HG02571 (cell line): ENCODE measurements around the gene TMEM25.
"Not testable (repeated sequence)": the region's sequence is repeated elsewhere in the genome, so short reads cannot be mapped to it uniquely, and the experiment has no call there.

ENCODE experiments used
- ATAC-seq: cut with Tn5 transposase; IDR thresholded peaks from one replicate; pipeline ENCODE4 v1.9.1; 2021; ENCODE audit warnings: mild to moderate bottlenecking, moderate library complexity; ENCODE audit not compliant: unreplicated experiment

Gene TMEM25

GRCh38 chr11:118531597-118532084, 649 bp downstream of the TMEM25 start:
- ATAC-seq: no peak

DNA sequence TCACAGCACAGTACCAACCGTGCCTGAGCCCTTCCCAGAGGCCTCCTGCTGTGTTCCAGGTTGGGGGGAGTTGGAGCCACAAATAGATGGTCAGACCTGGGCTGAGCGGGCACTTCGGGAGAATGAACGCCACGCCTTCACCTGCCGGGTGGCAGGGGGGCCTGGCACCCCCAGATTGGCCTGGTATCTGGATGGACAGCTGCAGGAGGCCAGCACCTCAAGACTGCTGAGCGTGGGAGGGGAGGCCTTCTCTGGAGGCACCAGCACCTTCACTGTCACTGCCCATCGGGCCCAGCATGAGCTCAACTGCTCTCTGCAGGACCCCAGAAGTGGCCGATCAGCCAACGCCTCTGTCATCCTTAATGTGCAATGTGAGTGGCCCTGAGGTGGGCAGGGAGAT, 1.1 kb downstream of the TMEM25 start:
- no peak for ATAC-seq

DNA sequence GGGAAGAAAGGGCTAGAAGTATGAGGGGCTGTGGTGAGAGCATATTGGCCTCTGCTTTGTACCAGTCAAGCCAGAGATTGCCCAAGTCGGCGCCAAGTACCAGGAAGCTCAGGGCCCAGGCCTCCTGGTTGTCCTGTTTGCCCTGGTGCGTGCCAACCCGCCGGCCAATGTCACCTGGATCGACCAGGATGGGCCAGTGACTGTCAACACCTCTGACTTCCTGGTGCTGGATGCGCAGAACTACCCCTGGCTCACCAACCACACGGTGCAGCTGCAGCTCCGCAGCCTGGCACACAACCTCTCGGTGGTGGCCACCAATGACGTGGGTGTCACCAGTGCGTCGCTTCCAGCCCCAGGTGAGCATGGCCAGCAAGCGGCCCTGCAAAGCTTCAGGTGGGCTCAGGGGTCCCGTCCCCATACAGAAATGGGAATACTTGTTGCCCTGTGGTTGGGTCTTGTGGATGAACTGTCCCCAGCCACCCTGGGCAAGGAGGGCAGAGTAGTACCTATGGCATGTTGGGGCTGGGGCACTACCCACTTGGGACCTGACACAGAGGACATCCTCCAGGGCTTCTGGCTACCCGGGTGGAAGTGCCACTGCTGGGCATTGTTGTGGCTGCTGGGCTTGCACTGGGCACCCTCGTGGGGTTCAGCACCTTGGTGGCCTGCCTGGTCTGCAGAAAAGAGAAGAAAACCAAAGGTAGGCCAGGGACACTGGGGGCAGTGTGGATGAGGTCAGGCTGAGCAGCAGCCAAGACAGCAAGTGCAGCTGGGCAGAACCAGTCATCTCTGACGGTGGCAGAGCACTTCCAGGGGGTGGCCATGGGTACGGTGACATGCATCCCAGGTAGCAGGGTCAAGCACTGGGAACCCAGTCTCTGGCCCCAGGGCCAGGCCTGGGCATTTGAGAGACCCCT, 2.1 kb downstream of the TMEM25 start:
- ATAC-seq: no peak

GRCh38 chr11:118533769-118534729, 3.1 kb downstream of the TMEM25 start:
- no peak for ATAC-seq

- ATAC-seq: no peak
Measured at GRCh38 chr11:118535261-118535660, 4.3 kb downstream of the TMEM25 start.

- no peak for ATAC-seq
Measured at GRCh38 chr11:118536726-118537125, 5.7 kb downstream of the TMEM25 start.

- no peak for ATAC-seq
Measured at GRCh38 chr11:118537409-118537980, 6.5 kb downstream of the TMEM25 start.

DNA sequence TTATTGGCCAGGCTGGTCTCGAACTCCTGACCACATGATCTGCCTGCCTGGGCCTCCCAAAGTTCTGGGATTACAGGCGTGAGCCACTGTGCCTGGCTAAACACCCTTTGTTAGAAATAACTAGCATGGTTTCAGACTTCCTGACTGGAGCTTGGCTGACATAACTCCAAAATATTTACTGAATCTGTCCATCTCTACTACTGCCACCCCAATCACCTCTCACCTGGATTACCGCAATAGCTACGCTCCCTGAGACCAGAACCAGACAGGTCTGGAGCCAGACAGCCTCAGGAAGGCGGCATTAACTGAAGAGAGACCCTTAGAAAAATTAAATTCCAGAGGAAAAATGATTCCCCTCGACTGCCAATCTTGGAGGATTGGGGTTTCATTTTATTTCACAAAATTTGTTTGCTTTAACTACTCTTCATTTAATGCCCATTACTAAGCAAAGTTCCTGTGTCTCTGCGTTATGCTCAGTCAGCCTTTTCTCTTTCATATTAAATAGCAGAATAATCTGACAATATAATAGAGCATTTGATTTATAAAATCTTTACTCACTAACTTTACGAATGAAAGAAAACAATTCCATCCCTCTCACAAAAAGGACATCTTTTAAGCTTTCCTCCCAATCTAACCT, 13.1 kb downstream of the TMEM25 start:
- ATAC-seq: no peak

DNA sequence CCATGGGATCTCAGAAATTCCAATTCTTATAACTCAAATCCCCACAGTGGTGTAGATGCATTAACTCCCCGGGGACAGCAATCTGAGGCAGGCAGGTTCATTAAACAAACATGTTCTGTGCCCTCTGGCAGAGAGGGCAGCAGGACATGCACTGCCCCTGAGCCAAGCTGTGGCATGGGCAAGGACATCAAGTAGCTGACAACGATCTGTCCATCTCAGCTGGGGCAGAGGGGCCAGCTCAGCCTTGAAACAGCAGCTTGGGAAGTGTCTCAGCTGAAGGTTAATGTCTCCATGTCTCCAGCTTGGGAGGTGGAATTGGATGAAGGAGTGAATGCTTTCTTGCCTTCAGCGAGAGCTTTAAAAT, 13.6 kb downstream of the TMEM25 start:
- no peak for ATAC-seq

DNA sequence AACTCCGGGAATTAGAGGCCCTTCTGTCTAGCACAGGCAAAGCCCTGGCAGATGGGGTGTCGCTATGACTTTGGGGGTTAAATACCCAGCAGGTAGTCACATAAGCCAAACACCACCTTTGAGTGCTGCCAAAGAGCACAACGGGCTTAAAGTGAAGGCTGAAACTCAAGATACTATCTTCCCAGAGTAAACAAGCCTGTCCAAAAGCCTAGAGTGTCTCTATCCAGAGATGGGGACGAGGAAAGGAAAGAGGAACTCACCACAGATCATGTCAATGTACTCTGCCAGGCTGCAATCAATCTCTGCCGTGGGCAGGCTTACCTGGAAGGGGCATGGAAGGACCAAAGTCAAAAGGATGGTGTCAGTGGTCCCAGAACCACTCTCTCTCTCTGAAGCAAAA, 14.5 kb downstream of the TMEM25 start:
- no peak for ATAC-seq

- ATAC-seq: no peak
Measured at GRCh38 chr11:118547132-118547531, 16.1 kb downstream of the TMEM25 start.

DNA sequence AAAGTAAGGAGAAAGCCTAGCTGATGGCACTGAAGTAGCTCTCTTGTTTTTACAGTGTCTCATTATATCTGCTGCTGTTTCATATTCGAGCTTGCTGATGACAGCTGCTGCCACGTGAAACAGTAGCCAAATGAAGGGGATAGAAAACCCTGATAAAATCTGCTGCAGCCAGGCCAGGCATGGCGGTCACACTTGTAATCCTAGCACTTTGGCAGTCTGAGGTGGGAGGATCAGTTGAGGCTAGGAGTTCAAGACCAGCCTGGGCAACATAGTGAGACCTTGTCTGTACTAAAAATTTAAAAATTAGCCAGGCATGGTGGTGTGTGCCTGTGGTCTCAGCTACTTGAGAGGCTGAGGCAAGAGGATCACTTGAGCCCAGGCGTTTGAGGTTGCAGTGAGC, 21.3 kb downstream of the TMEM25 start:
- no peak for ATAC-seq

- ATAC-seq: no peak
Measured at GRCh38 chr11:118560806-118561205, 29.8 kb downstream of the TMEM25 start.

DNA sequence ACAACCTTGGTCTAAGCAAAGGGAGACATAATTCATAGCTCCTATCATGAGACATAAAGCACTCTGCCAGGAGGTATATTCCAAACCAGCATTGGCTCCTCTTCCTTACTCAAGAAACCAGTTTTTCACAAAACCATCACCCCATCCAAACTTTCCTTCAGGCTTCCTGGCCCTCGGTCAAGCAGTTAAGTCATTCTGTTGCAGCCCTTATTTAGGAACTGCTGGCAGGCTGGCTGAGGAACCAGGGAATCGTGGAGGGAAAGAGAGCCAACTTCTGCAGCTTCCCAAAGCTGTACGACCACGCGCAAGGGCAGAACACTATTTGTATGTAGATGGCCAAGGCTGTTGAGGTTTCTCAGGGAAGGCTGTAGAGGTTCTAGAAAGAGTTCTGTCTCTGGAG, 34.1 kb downstream of the TMEM25 start:
- no peak for ATAC-seq

GRCh38 chr11:118569670-118570069, 38.7 kb downstream of the TMEM25 start:
- ATAC-seq: no peak

DNA sequence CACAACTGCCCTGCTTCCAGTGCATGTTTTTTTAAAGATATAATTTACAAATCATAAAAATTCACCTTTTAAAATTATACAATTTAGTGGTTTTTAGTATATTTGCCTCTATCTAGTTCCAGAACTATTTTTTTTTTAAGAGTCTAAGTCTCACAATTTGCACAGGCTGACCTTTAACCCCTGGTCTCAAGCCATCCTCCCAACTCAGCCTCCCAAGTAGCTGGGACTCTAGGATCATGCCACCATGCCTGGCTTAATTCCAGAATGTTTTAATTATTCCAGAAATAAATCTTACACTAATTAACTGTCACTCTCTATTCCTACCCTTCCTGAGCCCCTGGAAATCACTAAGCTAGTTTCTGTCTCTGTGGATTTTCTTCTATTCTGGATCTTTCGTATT, 39.8 kb downstream of the TMEM25 start:
- no peak for ATAC-seq

GRCh38 chr11:118571701-118572060, 40.7 kb downstream of the TMEM25 start:
- ATAC-seq: not testable (repeated sequence)

DNA sequence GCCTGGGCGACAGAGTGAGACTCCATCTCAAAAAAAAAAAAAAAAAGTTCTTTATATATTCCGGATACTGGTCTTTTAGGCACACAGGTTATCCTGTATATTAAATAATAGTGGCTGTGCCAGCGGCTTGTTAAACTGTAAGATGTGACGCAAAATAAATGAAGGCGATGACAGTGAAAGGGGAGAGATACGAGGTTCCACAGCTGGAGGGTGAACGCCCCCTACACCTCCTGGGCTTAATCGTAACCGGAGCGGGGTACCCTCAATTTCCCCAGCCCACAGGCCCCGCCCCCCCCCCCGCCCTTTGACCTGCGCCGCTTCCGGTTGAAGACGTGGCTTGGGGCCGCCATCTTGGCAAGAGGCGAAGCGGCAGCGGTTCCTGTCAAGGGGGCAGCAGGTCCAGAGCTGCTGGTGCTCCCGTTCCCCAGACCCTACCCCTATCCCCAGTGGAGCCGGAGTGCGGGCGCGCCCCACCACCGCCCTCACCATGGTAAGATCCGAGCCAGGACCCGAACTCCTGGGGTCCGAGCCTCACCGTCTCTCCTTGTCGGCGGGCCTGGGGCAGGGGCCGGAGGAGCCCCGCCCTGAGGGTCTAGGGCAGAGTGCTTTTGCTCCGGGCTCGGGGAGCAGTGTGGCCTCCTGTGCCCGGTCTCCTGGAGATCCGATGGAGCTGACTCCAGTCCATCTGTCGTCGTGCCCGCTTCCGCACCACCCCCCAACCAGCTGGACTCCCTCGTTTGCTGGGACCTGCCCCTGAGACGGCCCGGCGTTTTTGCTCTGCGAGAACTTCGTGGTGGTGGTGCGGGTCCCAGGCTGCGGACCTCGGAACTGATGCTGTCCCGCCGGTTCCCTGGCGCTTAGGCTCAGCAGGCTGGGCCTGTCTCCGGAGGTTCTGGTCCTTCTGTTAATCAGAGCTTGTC, 41.3 kb downstream of the TMEM25 start, which contains the start of gene ARCN1:
Gene ARCN1 (plus strand): TSS at position 349 of the 920 bp plus-strand sequence. CDS start 139 bp downstream, at position 488.
- ATAC-seq: peak; percentile 73

DNA sequence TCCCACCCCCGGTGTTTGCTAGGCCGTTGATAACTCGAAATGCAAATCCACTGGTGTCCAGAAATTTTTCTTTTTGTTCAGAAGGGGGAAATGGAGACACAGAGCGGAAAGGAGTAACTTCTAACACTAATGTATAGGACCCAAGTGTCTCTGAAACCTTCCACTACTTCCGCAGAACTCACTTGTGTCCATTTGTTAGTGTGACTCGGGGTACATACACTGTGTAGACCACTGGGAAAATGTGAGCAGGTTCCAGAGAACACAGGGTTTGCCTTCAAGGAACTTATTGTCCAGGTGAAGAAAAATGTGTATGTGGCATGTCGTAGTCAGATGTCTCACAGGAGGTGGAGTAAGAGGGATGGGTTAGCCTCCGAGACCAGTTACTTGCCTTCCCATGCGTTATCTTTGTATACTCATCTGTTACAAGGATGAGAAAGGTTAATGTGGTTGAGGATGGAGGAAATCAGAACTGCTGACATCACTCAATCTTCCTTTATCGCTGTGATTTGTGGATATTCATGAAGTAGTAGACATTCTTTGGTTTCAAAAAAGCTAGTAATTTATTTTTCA, 42.1 kb downstream of the TMEM25 start:
- ATAC-seq: peak; percentile 26
